ENCODE measurements around the gene MCF2. TPM values are rescaled to one million over a fixed set of nuclear protein-coding genes. Genes with fewer than 3 reads are reported as not detected.

The MCF2 gene
- total and polyA plus RNA-seq, 2 of the 13 experiments (the other 11 are each of a cell fraction or from before 2014, with no cell fraction given), result 0.07 TPM; not detected in 1

GRCh38 chrX:139720979-139721378, 13.0 kb upstream of the MCF2 start:
- Histone ChIP-seq H3K36me3 (replicated peaks in 1 of 2; ENCODE audit: control insufficient read depth in 1 of 2, insufficient read depth in 2 of 2, low read length in 2 of 2) (no peaks in the 10 kb centered on the region), H3K4me1 (ENCODE audit: insufficient read depth, low read length) (no peaks in the 10 kb centered on the region), H3K79me2 (ENCODE audit: insufficient read depth, low read length) (no peaks in the 10 kb centered on the region), H3K27ac (ENCODE audit: extremely low read length, insufficient read depth, low read length) (no peak overlapping the region), H3K9ac (ENCODE audit: insufficient read depth, low read depth, low read length) (no peak overlapping the region), H3K9me3 (ENCODE audit: low read length) (no peaks in the 10 kb centered on the region), H2AFZ (ENCODE audit: low read length) (no peak overlapping the region), H4K20me1 (ENCODE audit: insufficient read depth, low read length) (no peaks in the 10 kb centered on the region), H3K4me2 (ENCODE audit: low read depth, low read length) (no peak overlapping the region), H3K27me3 (ENCODE audit: control insufficient read depth in 1 of 2, insufficient read depth in 2 of 2, low read length in 2 of 2) (no peaks in the 10 kb centered on the region), H3K4me3 (replicated peaks in 1 of 3; ENCODE audit: insufficient read depth in 1 of 3, low read depth in 2 of 3, low read length in 3 of 3) (no peak overlapping the region)
- intact Hi-C loops (cut with micrococcal nuclease; ENCODE audit: unreplicated experiment) (no loop called here), in situ Hi-C loops (cut with HindIII; ENCODE audit: extremely low pct_ligation_motif_present, low pct_unique_long_range_greater_than_20kb) (no loop called here)
- 89% methylated on average over 6 of the region's 6 CpGs for WGBS (ENCODE audit: low lambda C conversion rate)
- ChIA-PET POLR2A (no interaction called here), CTCF (ENCODE audit: low intra/inter-chr PET ratio, low total read pairs) (no interaction called here)
- TF ChIP-seq MAFF (IDR thresholded peaks at IDR 0.05; ENCODE audit: low read depth, low read length), result peak; percentile 99
- TF ChIP-seq TBX3 (IDR thresholded peaks at IDR 0.05; ENCODE audit: borderline replicate concordance), result no peak
- TF ChIP-seq MAFK (conservative IDR thresholded peaks at IDR 0.05 in 1 of 2, IDR thresholded peaks at IDR 0.05 in 1 of 2; ENCODE audit: low read length in 2 of 2), result peak; percentile 97 to 99
- TF ChIP-seq NFE2L2 (IDR thresholded peaks at IDR 0.05; ENCODE audit: low read length), result peak; percentile 41; the same call in 1 of the 2 replicates
- DNase-seq (ENCODE audit: low spot score) (no peak), FAIRE-seq (no peak), ATAC-seq (no peak)
- BruUV-seq (replicated peaks), result no TSS peak

GRCh38 chrX:139720136-139720535, 12.2 kb upstream of the MCF2 start:
- Histone ChIP-seq H3K4me3 (replicated peaks in 1 of 3; ENCODE audit: insufficient read depth in 1 of 3, low read depth in 2 of 3, low read length in 3 of 3) (no peak overlapping the region), H3K4me2 (ENCODE audit: low read depth, low read length) (0 out of 2 replicates have a peak overlapping the region, but pooled peaks have one; percentile 3), H4K20me1 (ENCODE audit: insufficient read depth, low read length) (no peaks in the 10 kb centered on the region), H2AFZ (ENCODE audit: low read length) (no peak overlapping the region), H3K36me3 (replicated peaks in 1 of 2; ENCODE audit: control insufficient read depth in 1 of 2, insufficient read depth in 2 of 2, low read length in 2 of 2) (no peaks in the 10 kb centered on the region), H3K9ac (ENCODE audit: insufficient read depth, low read depth, low read length) (no peak overlapping the region), H3K9me3 (ENCODE audit: low read length) (no peaks in the 10 kb centered on the region), H3K79me2 (ENCODE audit: insufficient read depth, low read length) (no peaks in the 10 kb centered on the region), H3K4me1 (ENCODE audit: insufficient read depth, low read length) (no peaks in the 10 kb centered on the region), H3K27ac (ENCODE audit: extremely low read length, insufficient read depth, low read length) (no peak overlapping the region), H3K27me3 (ENCODE audit: control insufficient read depth in 1 of 2, insufficient read depth in 2 of 2, low read length in 2 of 2) (no peaks in the 10 kb centered on the region)
- ChIA-PET CTCF (ENCODE audit: low intra/inter-chr PET ratio, low total read pairs) (no interaction called here), POLR2A (no interaction called here)
- TF ChIP-seq FOSL2 (CRISPR knock-in tag; IDR thresholded peaks at IDR 0.05) (0 out of 2 replicates have a peak, but pooled peaks have one; percentile 40), ZNF609 (CRISPR knock-in tag; IDR thresholded peaks at IDR 0.05; ENCODE audit: borderline replicate concordance) (no peak)
- FAIRE-seq, result no peak
- DNase-seq (ENCODE audit: low spot score), result peak; percentile 30
- BruUV-seq (replicated peaks), result no TSS peak
- in situ Hi-C loops (cut with HindIII; ENCODE audit: extremely low pct_ligation_motif_present, low pct_unique_long_range_greater_than_20kb) (no loop called here), intact Hi-C loops (cut with micrococcal nuclease; ENCODE audit: unreplicated experiment) (no loop called here)
- ATAC-seq, result peak; percentile 83
- WGBS (ENCODE audit: low lambda C conversion rate), result 17% methylated on average over 4 of the region's 5 CpGs

Data from HepG2 (cell line).